Endothelial cell (in vitro differentiated cells): Measurements from ENCODE around the gene GPC5. TPM values are rescaled to one million over a fixed set of nuclear protein-coding genes. Genes with fewer than 3 reads are reported as not detected.

Experiments used
- DNase-seq: peaks from one replicate; pipeline ENCODE4 v3.0.0; 2021; ENCODE audit warnings: low spot score
- H3K27ac Mint-ChIP-seq: one replicate; pipeline ENCODE4 v1.8.0; 2021; ENCODE audit warnings: mixed read lengths, inconsistent platforms; ENCODE audit not compliant: unreplicated experiment
- H3K27me3 Mint-ChIP-seq: one replicate; pipeline ENCODE4 v1.8.0; 2021; ENCODE audit warnings: mild to moderate bottlenecking, moderate library complexity, mixed read lengths, inconsistent platforms; ENCODE audit not compliant: unreplicated experiment
- H3K36me3 Mint-ChIP-seq: one replicate; pipeline ENCODE4 v1.8.0; 2021; ENCODE audit warnings: mild to moderate bottlenecking, low read depth, mixed read lengths, inconsistent platforms; ENCODE audit not compliant: unreplicated experiment
- H3K4me1 Mint-ChIP-seq: one replicate; pipeline ENCODE4 v1.8.0; 2021; ENCODE audit warnings: mild to moderate bottlenecking, mixed read lengths, inconsistent platforms; ENCODE audit not compliant: unreplicated experiment
- H3K4me3 Mint-ChIP-seq: one replicate; pipeline ENCODE4 v1.8.0; 2021; ENCODE audit warnings: mild to moderate bottlenecking, mixed read lengths, inconsistent platforms; ENCODE audit not compliant: unreplicated experiment
- H3K9me3 Mint-ChIP-seq: one replicate; pipeline ENCODE4 v1.8.0; 2021; ENCODE audit warnings: mixed read lengths, inconsistent platforms; ENCODE audit not compliant: unreplicated experiment
- CTCF ChIP-seq: fragments of 200-600 bp; sonication (generic); IDR thresholded peaks from one replicate; pipeline ENCODE4 v1.5.0; 2021; ENCODE audit warnings: antibody characterized with exemption; ENCODE audit not compliant: unreplicated experiment
- total RNA-seq: library from RNA; stranded (reverse); fragmentation: NEBNext Ultra II Directional; extraction: Animal tissue kit (Norgen Biotek cat#: 25700); gene quantifications from one replicate; pipeline ENCODE4 v1.2.1, GENCODE V29; 2021; ENCODE audit not compliant: unreplicated experiment

Gene GPC5
- total RNA-seq, 1 donor from 2014 or later, result not detected

- DNase-seq, result no peak
- H3K36me3 Mint-ChIP-seq, result no peaks in the 10 kb centered on the region
- no peak overlapping the region for H3K4me3 Mint-ChIP-seq
- no peaks in the 10 kb centered on the region for H3K4me1 Mint-ChIP-seq
- TF ChIP-seq CTCF, result no peak
- no peaks in the 10 kb centered on the region for H3K27me3 Mint-ChIP-seq
- no peak overlapping the region for H3K27ac Mint-ChIP-seq
- H3K9me3 Mint-ChIP-seq, result no peaks in the 10 kb centered on the region
These were observed 562.5 kb downstream of the GPC5 start for GRCh38 chr13:91960947-91961346.

- H3K4me1 Mint-ChIP-seq, result no peaks in the 10 kb centered on the region
- no peaks in the 10 kb centered on the region for H3K36me3 Mint-ChIP-seq
- no peak for DNase-seq
- H3K4me3 Mint-ChIP-seq, result no peak overlapping the region
- no peaks in the 10 kb centered on the region for H3K9me3 Mint-ChIP-seq
- no peak for TF ChIP-seq CTCF
- no peaks in the 10 kb centered on the region for H3K27me3 Mint-ChIP-seq
- no peak overlapping the region for H3K27ac Mint-ChIP-seq
These were observed 564.5 kb downstream of the GPC5 start for GRCh38 chr13:91962946-91963345.

GRCh38 chr13:91965511-91965910 lies 567.1 kb downstream of the GPC5 start:
- Mint-ChIP-seq H3K27me3 (no peaks in the 10 kb centered on the region), H3K9me3 (no peaks in the 10 kb centered on the region), H3K36me3 (no peaks in the 10 kb centered on the region), H3K4me3 (no peak overlapping the region), H3K4me1 (no peaks in the 10 kb centered on the region), H3K27ac (no peak overlapping the region)
- DNase-seq, result no peak
- TF ChIP-seq CTCF, result no peak

GRCh38 chr13:91978571-91978970 lies 580.1 kb downstream of the GPC5 start:
- no peak overlapping the region for H3K4me3 Mint-ChIP-seq
- H3K36me3 Mint-ChIP-seq, result no peaks in the 10 kb centered on the region
- no peaks in the 10 kb centered on the region for H3K4me1 Mint-ChIP-seq
- H3K27me3 Mint-ChIP-seq, result peaks cover 1% of the 10 kb centered on the region
- no peak for DNase-seq
- no peak overlapping the region for H3K27ac Mint-ChIP-seq
- no peaks in the 10 kb centered on the region for H3K9me3 Mint-ChIP-seq
- TF ChIP-seq CTCF, result no peak

- no peaks in the 10 kb centered on the region for H3K27me3 Mint-ChIP-seq
- no peak overlapping the region for H3K4me3 Mint-ChIP-seq
- H3K36me3 Mint-ChIP-seq, result no peaks in the 10 kb centered on the region
- no peak for DNase-seq
- H3K9me3 Mint-ChIP-seq, result no peaks in the 10 kb centered on the region
- TF ChIP-seq CTCF, result no peak
- H3K27ac Mint-ChIP-seq, result no peak overlapping the region
- no peaks in the 10 kb centered on the region for H3K4me1 Mint-ChIP-seq
These were observed 588.5 kb downstream of the GPC5 start for GRCh38 chr13:91986761-91987483.
